GM12878 (cell line): ENCODE results near the gene BTBD9. TPM values are rescaled to one million over a fixed set of nuclear protein-coding genes. Genes with fewer than 3 reads are reported as not detected.

ENCODE experiments used
- CREM ChIP-seq: IDR thresholded peaks from 2 replicates; pipeline ENCODE4 v1.6.1; 2014; ENCODE audit warnings: antibody characterized with exemption, low read depth
- IKZF2 ChIP-seq, 2 experiments: fragments of 450-650 bp; IDR thresholded peaks; 2 replicates each; pipeline ENCODE4 v1.6.1; 2017; ENCODE audit warnings: mild to moderate bottlenecking in 2 of 2, moderate library complexity in 2 of 2
- JUNB ChIP-seq: IDR thresholded peaks from 2 replicates; pipeline ENCODE4 v1.6.1; 2016; ENCODE audit warnings: antibody characterized with exemption, mild to moderate bottlenecking
- KLF5 ChIP-seq: fragments of 450-650 bp; IDR thresholded peaks from 2 replicates; pipeline ENCODE4 v1.6.1; 2014; ENCODE audit warnings: mild to moderate bottlenecking; ENCODE audit not compliant: partially characterized antibody
- MEF2A ChIP-seq: IDR thresholded peaks from 2 replicates; pipeline ENCODE4 v1.6.1; 2011; ENCODE audit warnings: low read depth, mild to moderate bottlenecking, low read length, moderate library complexity; ENCODE audit not compliant: insufficient read depth
- MEF2B ChIP-seq: fragments of 450-650 bp; IDR thresholded peaks from 2 replicates; pipeline ENCODE4 v1.6.1; 2018; ENCODE audit warnings: mild to moderate bottlenecking, moderate library complexity; ENCODE audit not compliant: partially characterized antibody, poor library complexity, severe bottlenecking
- MTA2 ChIP-seq: fragments of 450-650 bp; IDR thresholded peaks from 2 replicates; pipeline ENCODE4 v1.6.1; 2016; ENCODE audit warnings: low read depth, mild to moderate bottlenecking, moderate library complexity
- MYC ChIP-seq: IDR thresholded peaks from 2 replicates; pipeline ENCODE4 v1.6.1; 2011; ENCODE audit warnings: mild to moderate bottlenecking, low read length, moderate library complexity, inconsistent platforms; ENCODE audit not compliant: insufficient read depth, insufficient replicate concordance, insufficient read length, severe bottlenecking
- NFIC ChIP-seq: IDR thresholded peaks from 2 replicates; pipeline ENCODE4 v1.6.1; 2012; ENCODE audit warnings: low read depth, mild to moderate bottlenecking, inconsistent platforms, low read length, moderate library complexity
- RUNX3 ChIP-seq: IDR thresholded peaks from 2 replicates; pipeline ENCODE4 v1.6.1; 2012; ENCODE audit warnings: low read length, inconsistent platforms
- SKIL ChIP-seq: fragments of 450-650 bp; IDR thresholded peaks from 2 replicates; pipeline ENCODE4 v1.6.1; 2017; ENCODE audit warnings: mild to moderate bottlenecking, low read depth, inconsistent platforms; ENCODE audit not compliant: poor library complexity, severe bottlenecking
- SPI1 ChIP-seq: IDR thresholded peaks from 2 replicates; pipeline ENCODE4 v1.6.1; 2011; ENCODE audit warnings: low read depth, mild to moderate bottlenecking, low read length, moderate library complexity, borderline replicate concordance; ENCODE audit not compliant: insufficient read depth
- TCF7 ChIP-seq: IDR thresholded peaks from 2 replicates; pipeline ENCODE4 v1.6.1; 2014; ENCODE audit warnings: antibody characterized with exemption, borderline replicate concordance
- WRNIP1 ChIP-seq: IDR thresholded peaks from 2 replicates; pipeline ENCODE4 v1.6.1; 2011; ENCODE audit warnings: low read depth, low read length, improper control_type of control experiment, borderline replicate concordance
- ZNF207 ChIP-seq: fragments of 450-650 bp; IDR thresholded peaks from 2 replicates; pipeline ENCODE4 v1.6.1; 2014; ENCODE audit warnings: antibody characterized with exemption, mild to moderate bottlenecking, borderline replicate concordance
- polyA plus RNA-seq, 11 experiments: library from polyadenylated mRNA; depleted of rRNA in 4 of 11; unstranded in 6 of 11; stranded (reverse) in 5 of 11; fragments of >200 nt; fragmentation: Nextera tagmentation in 4 of 11; fragmentation: Illumina TruSeq in 1 of 11; extraction: Ambion mirVana in 4 of 11; extraction: Trizol in 1 of 11; gene quantifications; 1 replicate in 1 of 11; 2 replicates in 10 of 11; pipeline versions ENCODE4 v1.2.1 to v1.2.3, GENCODE V29; 2011 to 2016; ENCODE audit warnings: inconsistent platforms in 2 of 11, missing spikeins in 2 of 11, low read depth in 1 of 11
- total RNA-seq, 4 experiments: library from RNA; depleted of rRNA in 3 of 4; stranded (reverse); fragments of >200 nt in 3 of 4; fragmentation: Illumina TruSeq in 1 of 4; extraction: Trizol in 1 of 4; gene quantifications; 2 replicates each; pipeline versions ENCODE4 v1.2.1 to v1.2.3, GENCODE V29; 2013 to 2021
- TF ChIP-seq, protein P1 (sequence below): IDR thresholded peaks from 2 replicates; pipeline ENCODE4 v1.6.1; 2012; ENCODE audit warnings: low read depth, low read length, improper control_type of control experiment
- TF ChIP-seq, protein P2 (sequence below): IDR thresholded peaks from 2 replicates; pipeline ENCODE4 v1.6.1; 2012; ENCODE audit warnings: mild to moderate bottlenecking, low read depth, low read length

Gene BTBD9
- total and polyA plus RNA-seq, 10 of the 15 experiments (the other 5 are each of a cell fraction or from before 2014, with no cell fraction given) = 0.22 to 8.6 (median 4.6) TPM

DNA sequence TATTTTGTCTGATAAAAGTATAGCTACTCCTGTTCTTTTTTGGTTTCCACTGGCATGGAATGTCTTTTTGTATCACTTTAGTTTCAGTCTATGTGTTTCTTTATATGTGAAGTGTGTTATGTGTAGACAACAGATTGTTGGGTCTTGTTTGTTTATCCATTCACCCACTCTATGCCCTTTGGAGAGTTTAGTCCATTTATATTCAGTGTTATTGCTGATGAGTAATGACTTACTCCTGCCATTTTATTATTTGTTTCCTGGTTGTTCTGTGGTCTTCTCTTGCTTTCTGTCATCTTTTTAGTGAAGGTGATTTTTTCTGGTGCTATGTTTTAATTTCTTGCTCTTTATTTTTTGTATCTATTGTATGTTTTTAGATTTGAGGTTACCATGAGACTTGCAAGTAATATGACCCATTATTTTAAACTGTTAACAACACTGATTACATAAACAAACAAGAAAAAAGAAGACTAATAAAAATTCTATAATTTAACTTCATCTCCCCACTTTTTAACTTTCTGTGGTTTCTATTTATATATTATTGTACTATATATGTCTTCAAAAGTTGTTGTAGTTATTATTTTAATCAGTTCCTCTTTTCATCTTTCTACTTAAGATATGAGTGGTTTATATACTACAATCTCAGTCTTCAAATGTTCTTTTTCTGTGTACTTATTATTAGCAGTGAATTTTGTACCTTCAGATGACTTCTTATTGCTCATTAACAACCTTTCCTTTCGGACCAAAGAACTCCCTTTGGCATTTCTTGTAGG lies 323.4 kb downstream of the BTBD9 start (continued):
- TF ChIP-seq MEF2A (peak; percentile 99), KLF5 (no peak), IKZF2 (IDR thresholded peaks at IDR 0.05) (peak in 1 of 2 experiments; percentile 43; a peak in 3 of 4 replicates), MYC (no peak), TCF7 (peak; percentile 78; the same call in 1 of the 2 replicates), SKIL (peak; percentile 72), NFIC (peak; percentile 99), ZNF207 (no peak), WRNIP1 (no peak), MTA2 (peak; percentile 91), CREM (peak; percentile 42; the same call in 1 of the 2 replicates), SPI1 (peak; percentile 70), JUNB (peak; percentile 95), RUNX3 (peak; percentile 77), MEF2B (peak; percentile 97)
- TF ChIP-seq, protein P1, sequence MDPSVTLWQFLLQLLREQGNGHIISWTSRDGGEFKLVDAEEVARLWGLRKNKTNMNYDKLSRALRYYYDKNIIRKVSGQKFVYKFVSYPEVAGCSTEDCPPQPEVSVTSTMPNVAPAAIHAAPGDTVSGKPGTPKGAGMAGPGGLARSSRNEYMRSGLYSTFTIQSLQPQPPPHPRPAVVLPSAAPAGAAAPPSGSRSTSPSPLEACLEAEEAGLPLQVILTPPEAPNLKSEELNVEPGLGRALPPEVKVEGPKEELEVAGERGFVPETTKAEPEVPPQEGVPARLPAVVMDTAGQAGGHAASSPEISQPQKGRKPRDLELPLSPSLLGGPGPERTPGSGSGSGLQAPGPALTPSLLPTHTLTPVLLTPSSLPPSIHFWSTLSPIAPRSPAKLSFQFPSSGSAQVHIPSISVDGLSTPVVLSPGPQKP = no peak
- TF ChIP-seq, protein P2, sequence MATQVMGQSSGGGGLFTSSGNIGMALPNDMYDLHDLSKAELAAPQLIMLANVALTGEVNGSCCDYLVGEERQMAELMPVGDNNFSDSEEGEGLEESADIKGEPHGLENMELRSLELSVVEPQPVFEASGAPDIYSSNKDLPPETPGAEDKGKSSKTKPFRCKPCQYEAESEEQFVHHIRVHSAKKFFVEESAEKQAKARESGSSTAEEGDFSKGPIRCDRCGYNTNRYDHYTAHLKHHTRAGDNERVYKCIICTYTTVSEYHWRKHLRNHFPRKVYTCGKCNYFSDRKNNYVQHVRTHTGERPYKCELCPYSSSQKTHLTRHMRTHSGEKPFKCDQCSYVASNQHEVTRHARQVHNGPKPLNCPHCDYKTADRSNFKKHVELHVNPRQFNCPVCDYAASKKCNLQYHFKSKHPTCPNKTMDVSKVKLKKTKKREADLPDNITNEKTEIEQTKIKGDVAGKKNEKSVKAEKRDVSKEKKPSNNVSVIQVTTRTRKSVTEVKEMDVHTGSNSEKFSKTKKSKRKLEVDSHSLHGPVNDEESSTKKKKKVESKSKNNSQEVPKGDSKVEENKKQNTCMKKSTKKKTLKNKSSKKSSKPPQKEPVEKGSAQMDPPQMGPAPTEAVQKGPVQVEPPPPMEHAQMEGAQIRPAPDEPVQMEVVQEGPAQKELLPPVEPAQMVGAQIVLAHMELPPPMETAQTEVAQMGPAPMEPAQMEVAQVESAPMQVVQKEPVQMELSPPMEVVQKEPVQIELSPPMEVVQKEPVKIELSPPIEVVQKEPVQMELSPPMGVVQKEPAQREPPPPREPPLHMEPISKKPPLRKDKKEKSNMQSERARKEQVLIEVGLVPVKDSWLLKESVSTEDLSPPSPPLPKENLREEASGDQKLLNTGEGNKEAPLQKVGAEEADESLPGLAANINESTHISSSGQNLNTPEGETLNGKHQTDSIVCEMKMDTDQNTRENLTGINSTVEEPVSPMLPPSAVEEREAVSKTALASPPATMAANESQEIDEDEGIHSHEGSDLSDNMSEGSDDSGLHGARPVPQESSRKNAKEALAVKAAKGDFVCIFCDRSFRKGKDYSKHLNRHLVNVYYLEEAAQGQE = no peak
